Measurements from ENCODE around the gene PCDHB16.
"Not testable (repeated sequence)": the region's sequence is repeated elsewhere in the genome, so short reads cannot be mapped to it uniquely, and the experiment has no call there.

- TF ChIP-seq PPARA (CRISPR knock-in tag; IDR thresholded peaks at IDR 0.05; ENCODE audit: borderline replicate concordance); ARNTL (CRISPR knock-in tag; IDR thresholded peaks at IDR 0.05; ENCODE audit: borderline replicate concordance, low read depth); CREB5 (CRISPR knock-in tag; IDR thresholded peaks at IDR 0.05; ENCODE audit: low read depth); ISL1 (CRISPR knock-in tag; IDR thresholded peaks at IDR 0.05); ZNF8 (CRISPR knock-in tag; IDR thresholded peaks at IDR 0.05); POU6F1 (CRISPR knock-in tag; IDR thresholded peaks at IDR 0.05; ENCODE audit: borderline replicate concordance, low read depth); ZNF565 (CRISPR knock-in tag; conservative IDR thresholded peaks at IDR 0.05; ENCODE audit: low read depth); SNAI2 (CRISPR knock-in tag; IDR thresholded peaks at IDR 0.05); TCF4 (CRISPR knock-in tag; IDR thresholded peaks at IDR 0.05; ENCODE audit: borderline replicate concordance): not testable (repeated sequence)
- TF ChIP-seq, protein P1, sequence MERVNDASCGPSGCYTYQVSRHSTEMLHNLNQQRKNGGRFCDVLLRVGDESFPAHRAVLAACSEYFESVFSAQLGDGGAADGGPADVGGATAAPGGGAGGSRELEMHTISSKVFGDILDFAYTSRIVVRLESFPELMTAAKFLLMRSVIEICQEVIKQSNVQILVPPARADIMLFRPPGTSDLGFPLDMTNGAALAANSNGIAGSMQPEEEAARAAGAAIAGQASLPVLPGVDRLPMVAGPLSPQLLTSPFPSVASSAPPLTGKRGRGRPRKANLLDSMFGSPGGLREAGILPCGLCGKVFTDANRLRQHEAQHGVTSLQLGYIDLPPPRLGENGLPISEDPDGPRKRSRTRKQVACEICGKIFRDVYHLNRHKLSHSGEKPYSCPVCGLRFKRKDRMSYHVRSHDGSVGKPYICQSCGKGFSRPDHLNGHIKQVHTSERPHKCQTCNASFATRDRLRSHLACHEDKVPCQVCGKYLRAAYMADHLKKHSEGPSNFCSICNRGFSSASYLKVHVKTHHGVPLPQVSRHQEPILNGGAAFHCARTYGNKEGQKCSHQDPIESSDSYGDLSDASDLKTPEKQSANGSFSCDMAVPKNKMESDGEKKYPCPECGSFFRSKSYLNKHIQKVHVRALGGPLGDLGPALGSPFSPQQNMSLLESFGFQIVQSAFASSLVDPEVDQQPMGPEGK (CRISPR knock-in tag; IDR thresholded peaks at IDR 0.05; ENCODE audit: borderline replicate concordance), result not testable (repeated sequence)
These were observed 6.5 kb downstream of the PCDHB16 start for GRCh38 chr5:141188682-141189081.
